A673 (cell line): ENCODE measurements around the gene FAM3B.

Source experiments
- CTCF ChIP-seq: fragments of 300-800, 200-600 bp; sonication (generic); conservative IDR thresholded peaks from 2 replicates; pipeline ENCODE4 v1.5.1; 2017; ENCODE audit warnings: low read depth, mild to moderate bottlenecking, antibody characterized with exemption, low read length, moderate library complexity, mixed read lengths
- EZH2 ChIP-seq: fragments of 200-600 bp; sonication (generic); IDR thresholded peaks from 2 replicates; pipeline ENCODE4 v1.6.1; 2017; ENCODE audit warnings: borderline replicate concordance, low read depth, mild to moderate bottlenecking, mixed read lengths, antibody characterized with exemption, low read length; ENCODE audit not compliant: poor library complexity, severe bottlenecking

DNA sequence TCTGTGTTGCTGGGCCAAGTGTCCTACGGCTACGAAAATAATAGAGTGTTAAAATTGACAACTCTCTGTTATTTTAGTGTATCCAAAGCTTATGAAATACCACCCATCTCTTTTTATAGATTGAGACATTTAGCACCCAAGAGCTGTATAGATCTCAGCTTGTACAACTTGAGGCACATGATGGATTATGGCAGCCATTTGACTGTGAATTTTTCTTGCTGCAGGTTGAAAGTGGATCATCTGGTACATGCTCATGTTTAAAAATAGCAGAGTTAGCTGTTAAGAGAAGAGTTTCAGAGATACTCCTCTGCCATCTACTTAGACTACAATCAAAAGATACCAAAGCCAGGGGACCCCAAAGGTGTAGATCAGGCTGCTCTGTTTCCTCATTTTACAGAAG is 49.3 kb upstream of the FAM3B start:
- TF ChIP-seq CTCF (no peak), EZH2 (no peak)
